Fibroblast of pulmonary artery (primary cell): Measurements from ENCODE around the gene HSPB1.
"Not testable (repeated sequence)": the region's sequence is repeated elsewhere in the genome, so short reads cannot be mapped to it uniquely, and the experiment has no call there.

ENCODE experiments used
- DNase-seq: peaks from one replicate; pipeline ENCODE4 v3.0.0-alpha.2; 2010; ENCODE audit warnings: low read depth
- H3K4me3 ChIP-seq: replicated peaks from 2 replicates; pipeline ENCODE4 v1.5.1; 2011; ENCODE audit warnings: low read depth, mild to moderate bottlenecking, control low read depth, low read length, moderate library complexity
- CTCF ChIP-seq: IDR thresholded peaks from 2 replicates; pipeline ENCODE4 v1.5.1; 2011; ENCODE audit warnings: mild to moderate bottlenecking, control low read depth, low read length, inconsistent platforms; ENCODE audit errors: missing control alignments

The HSPB1 gene

GRCh38 chr7:76329479-76329878 is 27.0 kb downstream of the HSPB1 start:
- H3K4me3 ChIP-seq, result no peak overlapping the region
- no peak for TF ChIP-seq CTCF

GRCh38 chr7:76330261-76330660 is 27.8 kb downstream of the HSPB1 start:
- DNase-seq, result no peak
- H3K4me3 ChIP-seq, result no peak overlapping the region
- TF ChIP-seq CTCF, result no peak

More at GRCh38 chr7:76329479-76329878, 27.0 kb downstream of the HSPB1 start:
- no peak for DNase-seq

GRCh38 chr7:76330673-76331072 is 28.2 kb downstream of the HSPB1 start:
- TF ChIP-seq CTCF, result no peak
- H3K4me3 ChIP-seq, result no peak overlapping the region
- DNase-seq, result no peak

GRCh38 chr7:76332078-76332477 is 29.6 kb downstream of the HSPB1 start:
- DNase-seq, result no peak
- TF ChIP-seq CTCF, result no peak

GRCh38 chr7:76333511-76334101 is 31.1 kb downstream of the HSPB1 start:
- no peak for TF ChIP-seq CTCF
- DNase-seq, result no peak
- no peak overlapping the region for H3K4me3 ChIP-seq

More at GRCh38 chr7:76332078-76332477, 29.6 kb downstream of the HSPB1 start:
- no peak overlapping the region for H3K4me3 ChIP-seq

GRCh38 chr7:76334320-76334967 is 32.0 kb downstream of the HSPB1 start:
- TF ChIP-seq CTCF, result no peak
- no peak overlapping the region for H3K4me3 ChIP-seq
- no peak for DNase-seq

GRCh38 chr7:76335417-76335816 is 32.9 kb downstream of the HSPB1 start:
- not testable (repeated sequence) for H3K4me3 ChIP-seq, DNase-seq
